PC-9 (cell line): Measurements from ENCODE around the gene PEPD. TPM values are rescaled to one million over a fixed set of nuclear protein-coding genes. Genes with fewer than 3 reads are reported as not detected.

ENCODE experiments used
- BruUV-seq: library from RNA; stranded (reverse); fragments of 400-500 nt; replicated peaks from 2 replicates; lab custom pipeline; 2021; lab: Mats Ljungman, UMichigan
- CTCF ChIA-PET: fragments of 300-600 bp; sonication (Branson Sonifier 250); formaldehyde crosslinking; loops from one replicate; lab custom pipeline; 2022; ENCODE audit warnings: antibody characterized with exemption; lab: Charles Lee
- POLR2A ChIA-PET: fragments of 300-600 bp; sonication (Branson Sonifier 250); formaldehyde crosslinking; loops from one replicate; lab custom pipeline; 2022; ENCODE audit warnings: antibody characterized with exemption; ENCODE audit not compliant: unreplicated experiment; lab: Charles Lee
- DNase-seq, 2 experiments: peaks; one replicate each; pipeline versions ENCODE4 v3.0.0 to v3.0.0-alpha.2; 2015 to 2022; ENCODE audit warnings: mixed read lengths in 1 of 2
- H2AFZ ChIP-seq: fragments of 200-600 bp; sonication (generic); 2 replicates; pipeline ENCODE4 v1.8.1; 2017; ENCODE audit warnings: antibody characterized with exemption
- H3F3A ChIP-seq: fragments of 200-600 bp; sonication (generic); 2 replicates; pipeline ENCODE4 v1.8.1; 2017; ENCODE audit warnings: antibody characterized with exemption, mild to moderate bottlenecking, low read depth; ENCODE audit not compliant: insufficient read depth
- H3K27ac ChIP-seq: fragments of 200-600 bp; sonication (generic); 2 replicates; pipeline ENCODE4 v1.6.1; 2016; ENCODE audit warnings: mixed run types
- H3K27me3 ChIP-seq: fragments of 200-600 bp; sonication (generic); 2 replicates; pipeline ENCODE4 v1.6.1; 2016; ENCODE audit warnings: low read depth, mixed run types; ENCODE audit not compliant: insufficient read depth
- H3K36me3 ChIP-seq: fragments of 200-600 bp; sonication (generic); 2 replicates; pipeline ENCODE4 v1.6.1; 2016; ENCODE audit warnings: low read depth, mixed run types
- H3K4me1 ChIP-seq: fragments of 200-600 bp; sonication (generic); replicated peaks from 2 replicates; pipeline ENCODE4 v1.6.1; 2016; ENCODE audit warnings: mixed run types; ENCODE audit not compliant: insufficient read depth
- H3K4me2 ChIP-seq: fragments of 200-600 bp; sonication (generic); 2 replicates; pipeline ENCODE4 v1.6.1; 2017; ENCODE audit warnings: mixed run types
- H3K4me3 ChIP-seq: fragments of 200-600 bp; sonication (generic); 2 replicates; pipeline ENCODE4 v1.6.1; 2016; ENCODE audit warnings: mixed run types
- H3K79me2 ChIP-seq: fragments of 200-600 bp; sonication (generic); 2 replicates; pipeline ENCODE4 v1.6.1; 2017; ENCODE audit warnings: low read depth, mixed run types
- H3K9me2 ChIP-seq: fragments of 200-600 bp; sonication (generic); 2 replicates; pipeline ENCODE4 v1.8.1; 2017; ENCODE audit warnings: mild to moderate bottlenecking; ENCODE audit not compliant: insufficient read depth
- H3K9me3 ChIP-seq: fragments of 200-600 bp; sonication (generic); 2 replicates; pipeline ENCODE4 v1.8.1; 2016; ENCODE audit warnings: low read depth; ENCODE audit not compliant: insufficient read depth
- H4K20me1 ChIP-seq: fragments of 200-600 bp; sonication (generic); 2 replicates; pipeline ENCODE4 v1.8.1; 2017; ENCODE audit not compliant: insufficient read depth
- EZH2 ChIP-seq: fragments of 200-600 bp; sonication (generic); IDR thresholded peaks from 2 replicates; pipeline ENCODE4 v1.8.0; 2017; ENCODE audit warnings: antibody characterized with exemption, low read depth
- intact Hi-C: fragments of 100-400 bp; cut with micrococcal nuclease; formaldehyde crosslinking; loops from one replicate; pipeline ENCODE4 v1.10.0; 2022; ENCODE audit not compliant: unreplicated experiment
- total RNA-seq: library from RNA; stranded (reverse); gene quantifications from 2 replicates; pipeline ENCODE4 v1.2.3, GENCODE V29; 2021
- TF ChIP-seq, protein P1 (sequence below): fragments of 200-600 bp; sonication (generic); conservative IDR thresholded peaks from 2 replicates; pipeline ENCODE4 v1.6.1; 2017; ENCODE audit warnings: mixed run types, antibody characterized with exemption, mild to moderate bottlenecking, moderate library complexity

The PEPD gene
- total RNA-seq, 1 experiment from 2014 or later, result 71.0 TPM

GRCh38 chr19:33460221-33460908 is 61.2 kb downstream of the PEPD start:
- H3K27me3 ChIP-seq, result no peaks in the 10 kb centered on the region
- no peak for DNase-seq
- intact Hi-C loops, result no loop called here
- H3K4me3 ChIP-seq, result no peak overlapping the region
- no peak overlapping the region for H2AFZ ChIP-seq
- no peaks in the 10 kb centered on the region for H3K9me2 ChIP-seq
- BruUV-seq, result no TSS peak
- no peak overlapping the region for H3K27ac ChIP-seq
- no peak for TF ChIP-seq EZH2
- TF ChIP-seq, protein P1, sequence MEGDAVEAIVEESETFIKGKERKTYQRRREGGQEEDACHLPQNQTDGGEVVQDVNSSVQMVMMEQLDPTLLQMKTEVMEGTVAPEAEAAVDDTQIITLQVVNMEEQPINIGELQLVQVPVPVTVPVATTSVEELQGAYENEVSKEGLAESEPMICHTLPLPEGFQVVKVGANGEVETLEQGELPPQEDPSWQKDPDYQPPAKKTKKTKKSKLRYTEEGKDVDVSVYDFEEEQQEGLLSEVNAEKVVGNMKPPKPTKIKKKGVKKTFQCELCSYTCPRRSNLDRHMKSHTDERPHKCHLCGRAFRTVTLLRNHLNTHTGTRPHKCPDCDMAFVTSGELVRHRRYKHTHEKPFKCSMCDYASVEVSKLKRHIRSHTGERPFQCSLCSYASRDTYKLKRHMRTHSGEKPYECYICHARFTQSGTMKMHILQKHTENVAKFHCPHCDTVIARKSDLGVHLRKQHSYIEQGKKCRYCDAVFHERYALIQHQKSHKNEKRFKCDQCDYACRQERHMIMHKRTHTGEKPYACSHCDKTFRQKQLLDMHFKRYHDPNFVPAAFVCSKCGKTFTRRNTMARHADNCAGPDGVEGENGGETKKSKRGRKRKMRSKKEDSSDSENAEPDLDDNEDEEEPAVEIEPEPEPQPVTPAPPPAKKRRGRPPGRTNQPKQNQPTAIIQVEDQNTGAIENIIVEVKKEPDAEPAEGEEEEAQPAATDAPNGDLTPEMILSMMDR, result no peak
- H3K79me2 ChIP-seq, result no peaks in the 10 kb centered on the region
- ChIA-PET POLR2A (no interaction called here), CTCF (no interaction called here)
- H3K36me3 ChIP-seq, result no peaks in the 10 kb centered on the region; the same call in 1 of the 2 replicates
- H3K4me2 ChIP-seq, result no peak overlapping the region
- no peaks in the 10 kb centered on the region for H3K4me1 ChIP-seq
- no peaks in the 10 kb centered on the region for H3K9me3 ChIP-seq
- peaks cover 3% of the 10 kb centered on the region; the same call in 1 of the 2 replicates for H3F3A ChIP-seq
- H4K20me1 ChIP-seq, result no peaks in the 10 kb centered on the region

DNA sequence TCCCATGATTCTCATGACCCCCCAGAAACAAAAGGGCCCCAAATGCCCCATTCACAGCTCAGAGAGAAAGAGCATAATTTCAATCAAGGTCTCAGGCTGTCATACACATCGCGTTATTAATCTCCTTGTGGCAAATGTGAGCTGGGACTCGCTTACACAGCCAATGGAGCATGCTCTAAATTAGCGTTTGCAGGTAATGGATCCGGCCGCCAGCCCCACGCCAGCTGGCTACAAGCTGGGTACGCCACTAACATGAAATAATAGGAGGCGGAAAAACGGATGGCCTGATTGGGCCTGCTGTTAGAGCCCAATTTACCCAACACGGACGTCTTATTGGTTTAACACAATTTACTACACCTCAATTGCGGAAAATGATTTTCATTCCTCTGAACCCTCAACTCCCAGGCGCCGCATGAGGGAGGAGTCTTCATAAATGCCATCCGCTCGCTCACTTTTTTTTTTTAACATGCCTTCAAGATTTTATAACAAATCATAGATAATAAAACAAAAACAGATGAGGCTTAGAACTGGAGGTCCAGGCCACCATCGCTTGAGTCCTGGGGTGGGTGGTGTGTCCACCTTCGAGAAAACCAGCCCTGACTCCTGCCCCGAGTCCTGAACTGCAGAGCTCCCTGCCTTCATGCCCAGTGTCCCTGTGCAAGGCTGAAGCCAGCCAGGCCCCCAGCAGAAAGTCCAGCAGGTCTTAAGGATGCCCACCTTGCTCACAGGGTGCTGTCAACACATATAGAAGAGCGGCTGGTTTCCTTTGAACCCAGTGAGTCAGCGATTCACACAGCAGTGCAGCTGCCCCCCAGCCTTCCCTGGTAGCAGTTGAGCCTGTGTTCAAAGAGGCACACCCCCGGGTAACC is 62.1 kb downstream of the PEPD start:
- Histone ChIP-seq H3K27ac (no peak overlapping the region), H3K36me3 (no peaks in the 10 kb centered on the region; the same call in 1 of the 2 replicates), H3K9me2 (no peaks in the 10 kb centered on the region), H3K27me3 (no peaks in the 10 kb centered on the region), H3F3A (peaks cover 3% of the 10 kb centered on the region; the same call in 1 of the 2 replicates), H4K20me1 (no peaks in the 10 kb centered on the region), H2AFZ (no peak overlapping the region), H3K4me2 (no peak overlapping the region), H3K79me2 (no peaks in the 10 kb centered on the region), H3K4me1 (no peaks in the 10 kb centered on the region), H3K9me3 (no peaks in the 10 kb centered on the region), H3K4me3 (no peak overlapping the region)
- no TSS peak for BruUV-seq
- POLR2A ChIA-PET, result interaction anchor here (0.7 kb wide), 1 partner anchor 289 kb away, joined by 6 read pairs; no protein-coding TSS in a partner anchor
- intact Hi-C loops, result no loop called here
- TF ChIP-seq EZH2, result no peak
- TF ChIP-seq, protein P1, result no peak
- DNase-seq, result no peak
- CTCF ChIA-PET, result no interaction called here

- no peak overlapping the region for H3K4me2 ChIP-seq
- H3K79me2 ChIP-seq, result no peaks in the 10 kb centered on the region
- peaks cover 3% of the 10 kb centered on the region; the same call in 1 of the 2 replicates for H3F3A ChIP-seq
- H3K4me3 ChIP-seq, result no peak overlapping the region
- no peaks in the 10 kb centered on the region for H3K4me1 ChIP-seq
- H3K9me3 ChIP-seq, result no peaks in the 10 kb centered on the region
- no peaks in the 10 kb centered on the region; the same call in 1 of the 2 replicates for H3K36me3 ChIP-seq
- H2AFZ ChIP-seq, result no peak overlapping the region
- POLR2A ChIA-PET, result interaction anchor here (0.7 kb wide), 1 partner anchor 289 kb away, joined by 6 read pairs; no protein-coding TSS in a partner anchor
- BruUV-seq, result no TSS peak
- H4K20me1 ChIP-seq, result no peaks in the 10 kb centered on the region
- DNase-seq, result no peak
- CTCF ChIA-PET, result no interaction called here
- no peak for TF ChIP-seq EZH2
- TF ChIP-seq, protein P1, result no peak
- no peaks in the 10 kb centered on the region for H3K27me3 ChIP-seq
- intact Hi-C loops, result no loop called here
- H3K9me2 ChIP-seq, result no peaks in the 10 kb centered on the region
- H3K27ac ChIP-seq, result no peak overlapping the region
These were observed 62.8 kb downstream of the PEPD start for GRCh38 chr19:33458807-33459206.
